Measurements from ENCODE around the gene PRRX1. TPM values are rescaled to one million over a fixed set of nuclear protein-coding genes. Genes with fewer than 3 reads are reported as not detected.

PRRX1 gene
- total RNA-seq, 3 donors from 2014 or later, result 2.1 to 4.4 (median 3.9) TPM

DNA sequence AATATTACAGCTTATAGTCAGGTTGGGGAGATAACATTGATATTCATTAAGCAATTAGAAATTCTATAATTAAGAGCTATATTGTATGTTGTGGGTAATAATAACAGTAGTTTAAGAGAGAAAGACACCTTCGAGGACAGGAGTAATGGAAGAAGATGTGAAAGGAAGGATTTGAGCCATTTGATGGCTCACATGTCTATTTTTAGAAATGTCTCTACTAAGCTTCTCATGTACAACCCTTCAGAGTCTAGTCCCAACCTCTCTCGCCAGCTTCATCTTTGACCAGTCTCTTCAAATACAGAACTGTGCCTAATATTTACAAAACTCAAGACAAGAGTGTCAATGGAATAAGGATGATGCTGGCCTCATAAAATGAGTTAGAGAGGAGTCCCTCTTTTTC is 95.1 kb downstream of the PRRX1 start:
- intact Hi-C loops (cut with DNase I, micrococcal nuclease), result no loop called here
- no peak overlapping the region for H3K4me3 ChIP-seq

DNA sequence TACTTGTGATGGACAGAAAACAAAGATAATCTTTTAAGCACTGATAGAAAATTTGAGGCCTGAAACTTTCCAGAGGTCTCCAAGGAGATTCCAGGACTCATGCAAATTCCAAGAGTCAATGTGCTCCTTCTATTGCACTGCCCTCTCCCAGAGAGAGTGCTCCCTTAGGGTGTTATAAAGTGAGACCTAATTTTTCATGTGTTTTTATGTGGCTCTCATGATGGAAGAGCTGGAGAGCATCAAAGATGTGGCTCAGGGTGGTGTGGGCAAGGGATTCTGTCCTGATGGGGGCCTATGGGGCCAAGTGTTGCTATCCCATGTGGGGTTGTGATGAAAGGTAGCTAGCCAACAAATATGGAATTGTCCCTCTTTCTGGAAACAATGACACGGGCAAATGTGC is 101.3 kb downstream of the PRRX1 start:
- no peaks in the 10 kb centered on the region for H3K9me3 ChIP-seq
- no peaks in the 10 kb centered on the region for H3K36me3 ChIP-seq (ENCODE audit: low read depth)
- intact Hi-C loops (cut with DNase I, micrococcal nuclease), result no loop called here
- H3K4me1 ChIP-seq (ENCODE audit: low read depth), result no peaks in the 10 kb centered on the region
- H3K4me3 ChIP-seq, result no peak overlapping the region
- ATAC-seq (no peak), DNase-seq (no peak)
- TF ChIP-seq, protein P1, sequence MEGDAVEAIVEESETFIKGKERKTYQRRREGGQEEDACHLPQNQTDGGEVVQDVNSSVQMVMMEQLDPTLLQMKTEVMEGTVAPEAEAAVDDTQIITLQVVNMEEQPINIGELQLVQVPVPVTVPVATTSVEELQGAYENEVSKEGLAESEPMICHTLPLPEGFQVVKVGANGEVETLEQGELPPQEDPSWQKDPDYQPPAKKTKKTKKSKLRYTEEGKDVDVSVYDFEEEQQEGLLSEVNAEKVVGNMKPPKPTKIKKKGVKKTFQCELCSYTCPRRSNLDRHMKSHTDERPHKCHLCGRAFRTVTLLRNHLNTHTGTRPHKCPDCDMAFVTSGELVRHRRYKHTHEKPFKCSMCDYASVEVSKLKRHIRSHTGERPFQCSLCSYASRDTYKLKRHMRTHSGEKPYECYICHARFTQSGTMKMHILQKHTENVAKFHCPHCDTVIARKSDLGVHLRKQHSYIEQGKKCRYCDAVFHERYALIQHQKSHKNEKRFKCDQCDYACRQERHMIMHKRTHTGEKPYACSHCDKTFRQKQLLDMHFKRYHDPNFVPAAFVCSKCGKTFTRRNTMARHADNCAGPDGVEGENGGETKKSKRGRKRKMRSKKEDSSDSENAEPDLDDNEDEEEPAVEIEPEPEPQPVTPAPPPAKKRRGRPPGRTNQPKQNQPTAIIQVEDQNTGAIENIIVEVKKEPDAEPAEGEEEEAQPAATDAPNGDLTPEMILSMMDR (IDR thresholded peaks at IDR 0.05), result no peak

More for the DNA sequence above, 95.1 kb downstream of the PRRX1 start:
- no peaks in the 10 kb centered on the region for H3K9me3 ChIP-seq
- H3K4me1 ChIP-seq (ENCODE audit: low read depth), result no peaks in the 10 kb centered on the region
- no peaks in the 10 kb centered on the region for H3K36me3 ChIP-seq (ENCODE audit: low read depth)
- TF ChIP-seq, protein P1 (IDR thresholded peaks at IDR 0.05), result no peak
- ATAC-seq (no peak), DNase-seq (no peak)

DNA sequence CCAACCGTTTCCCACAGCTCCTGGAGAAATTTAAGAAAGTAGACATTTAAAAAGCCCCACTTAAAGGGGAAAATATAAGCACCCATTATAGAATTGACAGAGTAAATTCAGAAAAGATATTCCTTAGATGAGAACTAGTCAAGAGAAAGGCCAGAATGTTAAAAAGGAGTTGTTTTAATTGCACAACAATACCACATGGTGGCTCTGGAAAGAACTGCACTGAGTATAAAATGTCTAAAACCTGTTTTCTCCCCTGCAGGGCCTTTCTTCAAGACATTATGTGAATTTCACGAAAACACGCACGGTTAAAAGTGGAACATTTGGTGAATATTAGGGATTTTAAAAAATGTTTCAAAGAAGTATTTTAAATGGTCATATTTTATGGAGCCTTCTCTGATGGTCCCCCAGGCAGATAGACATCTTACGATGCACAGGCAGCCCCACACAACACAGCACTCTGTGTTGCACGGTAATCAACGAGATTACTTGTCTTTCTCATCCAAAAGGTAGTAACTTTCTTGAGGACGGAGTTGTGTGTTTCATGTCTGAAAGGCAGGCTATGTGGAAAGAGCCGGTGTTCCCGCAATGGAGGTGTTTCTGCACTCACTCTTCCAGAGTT is 101.9 kb downstream of the PRRX1 start:
- intact Hi-C loops (cut with DNase I, micrococcal nuclease), result no loop called here
- TF ChIP-seq, protein P1 (IDR thresholded peaks at IDR 0.05), result no peak
- Histone ChIP-seq H3K4me3 (no peak overlapping the region), H3K4me1 (ENCODE audit: low read depth) (no peaks in the 10 kb centered on the region), H3K36me3 (ENCODE audit: low read depth) (no peaks in the 10 kb centered on the region), H3K9me3 (no peaks in the 10 kb centered on the region)
- DNase-seq (no peak), ATAC-seq (no peak)

DNA sequence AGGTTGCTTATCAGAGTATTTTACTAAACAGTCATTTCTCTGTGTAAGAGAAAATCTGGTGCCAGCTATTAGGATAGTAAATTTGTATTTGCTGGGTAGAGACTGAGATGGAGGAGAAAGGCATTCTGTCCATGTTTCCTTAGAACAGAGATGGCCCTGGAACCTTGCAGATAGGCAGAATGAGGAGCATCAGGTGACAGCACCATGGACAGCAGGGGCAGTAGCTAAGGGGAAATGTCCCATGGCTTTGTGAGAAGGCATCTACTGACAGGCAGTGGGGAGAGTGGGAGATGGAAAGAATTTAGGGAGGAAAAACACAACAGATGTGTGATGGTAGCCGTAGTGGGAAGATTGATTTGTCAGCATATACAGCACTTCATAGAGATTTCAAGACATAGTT is 105.0 kb downstream of the PRRX1 start:
- no peaks in the 10 kb centered on the region for H3K4me1 ChIP-seq (ENCODE audit: low read depth)
- H3K36me3 ChIP-seq (ENCODE audit: low read depth), result no peaks in the 10 kb centered on the region
- H3K4me3 ChIP-seq, result no peak overlapping the region
- no peak for DNase-seq
- TF ChIP-seq, protein P1 (IDR thresholded peaks at IDR 0.05), result no peak
- H3K9me3 ChIP-seq, result no peaks in the 10 kb centered on the region
- no peak for ATAC-seq
- intact Hi-C loops (cut with DNase I, micrococcal nuclease), result no loop called here

DNA sequence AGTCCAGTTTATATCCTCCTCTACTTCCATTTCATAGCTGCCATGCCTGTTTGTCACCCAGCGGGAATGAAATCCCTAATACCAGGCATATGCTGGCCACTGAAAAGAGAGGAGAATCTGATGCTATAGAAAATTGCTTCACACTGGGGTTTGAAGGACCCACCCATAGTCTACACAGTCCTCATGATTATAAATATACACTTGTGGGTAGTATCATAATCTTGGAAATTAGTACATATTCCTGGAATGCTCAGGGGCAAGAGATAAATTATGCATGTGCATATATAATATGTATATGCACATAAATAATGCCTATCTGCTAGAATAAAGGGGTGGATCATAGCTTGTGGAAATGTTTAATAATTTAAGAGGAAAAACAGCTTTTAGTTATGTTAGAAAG is 105.8 kb downstream of the PRRX1 start:
- Histone ChIP-seq H3K4me1 (ENCODE audit: low read depth) (no peaks in the 10 kb centered on the region), H3K9me3 (no peaks in the 10 kb centered on the region), H3K36me3 (ENCODE audit: low read depth) (no peaks in the 10 kb centered on the region), H3K4me3 (no peak overlapping the region)
- no peak for DNase-seq
- no peak for ATAC-seq
- TF ChIP-seq, protein P1 (IDR thresholded peaks at IDR 0.05), result no peak
- intact Hi-C loops (cut with DNase I, micrococcal nuclease), result no loop called here

DNA sequence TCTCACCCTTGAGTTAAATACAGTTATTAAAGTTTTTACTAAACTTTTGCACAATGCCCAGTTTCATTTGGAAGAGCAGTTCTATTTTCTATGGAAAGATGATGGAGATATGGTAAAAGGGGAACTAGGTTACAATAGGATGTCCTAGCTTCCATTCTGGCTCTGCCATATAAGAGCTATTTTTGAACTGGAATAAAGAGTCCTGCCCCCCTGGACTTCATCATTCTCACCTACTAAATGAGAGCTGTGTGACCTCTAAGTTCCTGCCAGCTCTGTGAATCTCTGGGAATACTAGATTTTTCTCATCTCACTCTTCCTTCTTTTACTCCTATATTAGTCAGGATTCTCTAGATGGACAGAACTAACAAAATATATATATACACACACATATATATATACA is 106.3 kb downstream of the PRRX1 start:
- H3K9me3 ChIP-seq, result no peaks in the 10 kb centered on the region
- no peak for DNase-seq
- TF ChIP-seq, protein P1 (IDR thresholded peaks at IDR 0.05), result no peak
- no peak overlapping the region for H3K4me3 ChIP-seq
- H3K36me3 ChIP-seq (ENCODE audit: low read depth), result no peaks in the 10 kb centered on the region
- H3K4me1 ChIP-seq (ENCODE audit: low read depth), result no peaks in the 10 kb centered on the region
- ATAC-seq, result no peak
- intact Hi-C loops (cut with DNase I, micrococcal nuclease), result no loop called here

Data from mucosa of descending colon (tissue), 3 donors.